ENCODE results near the gene SMIM24.
"Not testable (repeated sequence)": the region's sequence is repeated elsewhere in the genome, so short reads cannot be mapped to it uniquely, and the experiment has no call there.

SMIM24 gene

GRCh38 chr19:3448616-3449334 is 31.6 kb downstream of the SMIM24 start:
- Histone ChIP-seq H3K36me3 (ENCODE audit: control insufficient read depth, insufficient read depth, low read length) (peaks cover 15% of the 10 kb centered on the region), H3K27me3 (replicated peaks; ENCODE audit: control insufficient read depth, insufficient read depth, low read length) (no peaks in the 10 kb centered on the region), H3K4me3 (replicated peaks; ENCODE audit: low read depth, low read length) (no peak overlapping the region)
- no peak for DNase-seq (ENCODE audit: extremely low read depth, insufficient read length)
- TF ChIP-seq, protein P1, sequence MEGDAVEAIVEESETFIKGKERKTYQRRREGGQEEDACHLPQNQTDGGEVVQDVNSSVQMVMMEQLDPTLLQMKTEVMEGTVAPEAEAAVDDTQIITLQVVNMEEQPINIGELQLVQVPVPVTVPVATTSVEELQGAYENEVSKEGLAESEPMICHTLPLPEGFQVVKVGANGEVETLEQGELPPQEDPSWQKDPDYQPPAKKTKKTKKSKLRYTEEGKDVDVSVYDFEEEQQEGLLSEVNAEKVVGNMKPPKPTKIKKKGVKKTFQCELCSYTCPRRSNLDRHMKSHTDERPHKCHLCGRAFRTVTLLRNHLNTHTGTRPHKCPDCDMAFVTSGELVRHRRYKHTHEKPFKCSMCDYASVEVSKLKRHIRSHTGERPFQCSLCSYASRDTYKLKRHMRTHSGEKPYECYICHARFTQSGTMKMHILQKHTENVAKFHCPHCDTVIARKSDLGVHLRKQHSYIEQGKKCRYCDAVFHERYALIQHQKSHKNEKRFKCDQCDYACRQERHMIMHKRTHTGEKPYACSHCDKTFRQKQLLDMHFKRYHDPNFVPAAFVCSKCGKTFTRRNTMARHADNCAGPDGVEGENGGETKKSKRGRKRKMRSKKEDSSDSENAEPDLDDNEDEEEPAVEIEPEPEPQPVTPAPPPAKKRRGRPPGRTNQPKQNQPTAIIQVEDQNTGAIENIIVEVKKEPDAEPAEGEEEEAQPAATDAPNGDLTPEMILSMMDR (IDR thresholded peaks at IDR 0.05; ENCODE audit: insufficient read depth, low read length, poor library complexity, severe bottlenecking), result no peak

GRCh38 chr19:3446657-3447056 is 33.7 kb downstream of the SMIM24 start:
- H3K27me3 ChIP-seq (replicated peaks; ENCODE audit: control insufficient read depth, insufficient read depth, low read length); DNase-seq (ENCODE audit: extremely low read depth, insufficient read length); H3K4me3 ChIP-seq (replicated peaks; ENCODE audit: low read depth, low read length); H3K36me3 ChIP-seq (ENCODE audit: control insufficient read depth, insufficient read depth, low read length): not testable (repeated sequence)

DNA sequence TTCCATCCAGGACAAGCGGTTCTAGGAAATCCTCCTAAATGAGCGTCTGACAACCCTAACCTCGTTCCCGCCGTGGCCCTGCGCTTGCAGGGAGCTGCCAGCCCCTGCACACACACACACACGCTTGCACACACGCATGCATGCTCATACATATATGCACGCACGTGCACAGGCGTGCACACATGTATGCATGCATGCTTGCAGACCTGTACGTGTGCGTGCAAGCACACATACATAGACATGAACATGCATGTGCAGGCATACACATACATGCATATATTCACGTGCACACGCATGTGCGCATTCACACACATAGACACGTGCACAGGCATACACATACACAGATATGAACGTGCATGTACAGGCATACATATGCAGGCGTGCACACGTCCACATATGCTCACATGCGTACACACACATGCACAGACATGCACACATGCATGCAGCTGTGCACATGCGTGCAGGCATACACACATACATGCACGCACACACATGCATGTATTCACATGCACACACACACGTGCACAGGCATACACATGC is 35.6 kb downstream of the SMIM24 start:
- no peak overlapping the region for H3K4me3 ChIP-seq (replicated peaks; ENCODE audit: low read depth, low read length)
- no peaks in the 10 kb centered on the region for H3K27me3 ChIP-seq (replicated peaks; ENCODE audit: control insufficient read depth, insufficient read depth, low read length)
- TF ChIP-seq, protein P1 (IDR thresholded peaks at IDR 0.05; ENCODE audit: insufficient read depth, low read length, poor library complexity, severe bottlenecking), result no peak
- H3K36me3 ChIP-seq (ENCODE audit: control insufficient read depth, insufficient read depth, low read length), result peaks cover 9% of the 10 kb centered on the region
- no peak for DNase-seq (ENCODE audit: extremely low read depth, insufficient read length)

DNA sequence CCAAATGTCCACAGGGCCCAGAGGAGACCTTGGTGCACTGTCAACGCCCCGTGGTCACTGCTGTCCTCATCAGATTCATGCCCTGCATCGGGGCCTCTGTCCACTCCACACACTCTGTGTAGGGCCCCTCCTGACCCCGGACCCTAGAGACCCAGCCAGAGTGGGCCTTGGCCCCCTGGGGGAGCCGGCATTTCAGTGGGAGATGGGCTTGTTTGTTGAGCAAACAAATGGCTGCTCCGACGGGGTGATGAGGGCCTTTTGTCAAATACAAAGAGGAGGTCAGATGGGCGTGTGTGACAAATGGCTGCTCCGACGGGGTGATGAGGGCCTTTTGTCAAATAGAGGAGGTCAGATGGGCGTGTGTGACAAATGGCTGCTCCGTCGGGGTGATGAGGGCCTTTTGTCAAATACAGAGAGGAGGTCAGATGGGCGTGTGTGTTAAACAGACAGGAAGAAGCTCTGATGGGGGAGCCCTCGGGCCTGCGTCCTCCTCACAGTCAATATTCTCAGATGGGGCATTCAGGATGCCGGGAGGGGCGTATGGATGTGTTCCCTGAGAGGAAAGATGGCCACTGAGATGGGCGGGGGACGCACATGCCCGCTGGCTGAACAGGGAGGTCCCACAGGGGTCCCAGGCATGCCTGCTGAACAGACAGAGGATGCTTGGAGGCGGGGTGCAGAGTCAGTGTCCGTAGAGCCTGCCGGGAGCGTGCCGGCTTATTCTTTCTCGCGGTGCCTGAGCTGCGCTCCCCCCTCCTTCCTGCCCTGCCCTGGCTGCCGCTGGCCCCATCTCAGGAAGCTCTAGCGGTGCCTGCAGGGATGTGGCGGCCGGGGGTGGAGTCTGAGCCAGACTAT is 36.3 kb downstream of the SMIM24 start:
- Histone ChIP-seq H3K27me3 (replicated peaks; ENCODE audit: control insufficient read depth, insufficient read depth, low read length) (no peaks in the 10 kb centered on the region), H3K36me3 (ENCODE audit: control insufficient read depth, insufficient read depth, low read length) (peaks cover 7% of the 10 kb centered on the region), H3K4me3 (replicated peaks; ENCODE audit: low read depth, low read length) (no peak overlapping the region)
- DNase-seq (ENCODE audit: extremely low read depth, insufficient read length), result no peak
- TF ChIP-seq, protein P1 (IDR thresholded peaks at IDR 0.05; ENCODE audit: insufficient read depth, low read length, poor library complexity, severe bottlenecking), result no peak

- Histone ChIP-seq H3K4me3 (replicated peaks; ENCODE audit: low read depth, low read length) (no peak overlapping the region), H3K36me3 (ENCODE audit: control insufficient read depth, insufficient read depth, low read length) (peaks cover 6% of the 10 kb centered on the region)
- no peak for DNase-seq (ENCODE audit: extremely low read depth, insufficient read length)
These were observed 37.7 kb downstream of the SMIM24 start for GRCh38 chr19:3442487-3443071.

More at GRCh38 chr19:3442487-3443071, 37.7 kb downstream of the SMIM24 start:
- H3K27me3 ChIP-seq (replicated peaks; ENCODE audit: control insufficient read depth, insufficient read depth, low read length), result no peaks in the 10 kb centered on the region
- TF ChIP-seq, protein P1 (IDR thresholded peaks at IDR 0.05; ENCODE audit: insufficient read depth, low read length, poor library complexity, severe bottlenecking), result no peak
